T-helper 2 cell treated with Interferon-gamma antibody and Interleukin-4, amounts not matched to agents 100 ng/mL and 5 ng/mL, for 36 hours (primary cell): ENCODE results near the gene ARID1B. TPM values are rescaled to one million over a fixed set of nuclear protein-coding genes. Genes with fewer than 3 reads are reported as not detected.

Source experiments
- intact Hi-C: fragments of 100-400 bp; cut with micrococcal nuclease; formaldehyde crosslinking; loops from one replicate; pipeline ENCODE4 v1.15.1; 2023
- total RNA-seq: library from RNA; stranded (reverse); gene quantifications from 2 replicates; pipeline ENCODE4 v1.2.3, GENCODE V29; 2022

Gene ARID1B
- 81.9 and 82.5 TPM in 2 replicates for total RNA-seq

- intact Hi-C loops, result loop anchor here (1.0 to 2.0 kb wide), 5 partner anchors 56 to 444 kb away; no protein-coding TSS in a partner anchor
These were observed at the start of gene ARID1B for GRCh38 chr6:156776840-156777576. Gene ARID1B, plus strand, starts transcription at chr6:156777378. Its CDS starts 303 bp downstream, at chr6:156777681.

DNA sequence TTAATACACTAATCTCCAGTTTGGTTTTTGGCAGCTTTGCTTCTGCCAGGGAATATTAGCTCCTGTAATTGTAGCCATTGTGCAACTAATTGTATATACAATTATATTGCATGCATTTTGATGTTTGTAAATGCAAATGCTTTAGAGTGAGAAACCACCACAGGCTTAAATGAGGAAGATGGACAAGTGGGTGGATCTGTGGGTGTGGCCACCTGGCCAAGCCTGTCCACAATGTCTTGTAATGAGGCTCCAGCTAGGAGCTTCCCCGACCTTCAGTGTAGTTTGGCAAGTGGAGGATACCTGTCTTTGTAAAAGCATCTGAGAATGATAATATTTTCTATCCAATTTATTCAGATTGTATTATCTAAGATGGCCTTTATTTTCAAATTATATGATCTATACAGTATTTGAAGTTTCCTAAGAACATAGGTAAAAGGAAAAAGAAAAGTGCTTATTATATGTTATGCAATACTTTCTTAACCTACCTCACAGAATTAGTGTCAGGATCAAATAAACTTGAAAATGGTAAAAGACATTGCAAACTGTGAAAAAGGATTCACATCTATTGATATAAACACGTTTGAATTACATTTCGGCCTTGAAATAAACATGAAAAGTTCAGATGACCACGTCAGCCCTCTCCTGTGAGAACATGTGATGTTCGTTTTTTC, 49.3 kb upstream of the ARID1B start:
- intact Hi-C loops, result no loop called here

DNA sequence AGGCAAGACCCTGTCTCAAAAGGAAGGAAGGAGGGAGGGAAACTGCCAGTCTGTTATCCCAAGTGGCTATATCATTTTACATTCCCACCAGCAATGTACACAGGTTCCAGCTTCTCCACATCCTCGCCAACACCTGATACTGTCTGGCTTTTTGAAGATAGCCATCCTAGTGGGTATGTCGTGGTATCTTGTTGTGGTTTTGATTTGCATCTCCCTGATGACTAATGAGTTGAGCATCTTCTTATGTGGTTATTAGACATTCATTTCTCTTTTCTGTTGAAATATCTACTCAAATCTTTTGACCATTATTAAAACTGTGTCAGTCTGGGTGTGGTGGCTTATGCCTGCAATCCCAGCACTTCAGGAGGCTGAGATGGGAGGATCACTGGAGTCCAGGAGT, 47.9 kb upstream of the ARID1B start:
- intact Hi-C loops, result no loop called here

DNA sequence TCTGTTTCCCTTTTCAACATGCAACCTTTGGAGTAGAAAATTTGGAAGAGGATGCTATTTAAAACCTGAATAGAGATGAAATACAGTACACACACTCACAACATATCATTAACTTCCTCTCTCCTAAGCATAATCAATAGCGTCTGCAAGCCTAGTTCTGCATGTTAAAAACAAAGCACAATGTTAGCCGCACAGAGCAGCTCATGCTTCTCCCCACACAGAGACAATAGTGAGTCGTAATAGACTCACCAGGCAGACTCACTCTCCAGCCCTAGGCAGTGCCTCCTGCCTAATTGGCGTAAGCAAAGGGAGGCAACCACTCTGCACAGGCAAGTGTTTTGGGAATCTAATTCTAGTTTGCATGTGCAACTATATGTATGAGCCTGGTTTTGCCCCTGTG, 45.8 kb upstream of the ARID1B start:
- intact Hi-C loops, result no loop called here

DNA sequence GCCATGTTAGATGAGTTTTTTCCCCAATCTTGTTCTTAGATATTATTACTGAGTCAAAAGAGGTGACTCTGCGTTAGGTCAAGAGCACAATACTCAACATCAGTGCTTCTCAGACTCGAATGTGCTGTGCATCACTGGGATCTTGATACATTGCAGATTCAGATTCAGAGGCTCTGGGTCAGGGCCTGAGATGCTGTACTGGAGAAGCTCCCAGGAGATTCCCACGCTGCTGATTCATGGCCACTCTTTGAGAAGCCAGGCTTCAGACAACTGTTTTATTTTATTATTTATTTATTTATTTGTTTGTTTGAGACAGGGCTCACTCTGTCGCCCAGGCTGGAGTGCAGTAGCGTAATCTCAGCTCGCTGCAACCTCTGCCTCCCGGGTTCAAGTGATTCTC, 41.4 kb upstream of the ARID1B start:
- intact Hi-C loops, result no loop called here

DNA sequence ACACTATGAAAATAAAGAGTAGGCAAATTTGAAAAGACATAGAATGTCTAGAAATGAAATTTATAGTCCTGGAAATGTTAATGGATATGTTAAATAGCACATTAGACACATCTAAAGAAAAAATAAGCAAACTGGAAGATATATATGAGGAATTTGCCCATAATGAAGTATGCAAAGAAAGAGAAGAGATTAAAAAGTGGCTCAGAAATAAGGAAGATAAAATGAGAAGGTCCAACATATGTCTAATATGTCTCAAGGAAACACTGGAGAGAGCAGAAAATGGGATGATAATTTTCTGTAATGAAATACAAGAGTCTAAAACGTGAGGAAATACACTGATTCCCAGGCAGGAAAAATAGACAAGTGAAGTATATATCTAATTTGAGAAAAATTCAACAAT, 36.6 kb upstream of the ARID1B start:
- intact Hi-C loops, result no loop called here

DNA sequence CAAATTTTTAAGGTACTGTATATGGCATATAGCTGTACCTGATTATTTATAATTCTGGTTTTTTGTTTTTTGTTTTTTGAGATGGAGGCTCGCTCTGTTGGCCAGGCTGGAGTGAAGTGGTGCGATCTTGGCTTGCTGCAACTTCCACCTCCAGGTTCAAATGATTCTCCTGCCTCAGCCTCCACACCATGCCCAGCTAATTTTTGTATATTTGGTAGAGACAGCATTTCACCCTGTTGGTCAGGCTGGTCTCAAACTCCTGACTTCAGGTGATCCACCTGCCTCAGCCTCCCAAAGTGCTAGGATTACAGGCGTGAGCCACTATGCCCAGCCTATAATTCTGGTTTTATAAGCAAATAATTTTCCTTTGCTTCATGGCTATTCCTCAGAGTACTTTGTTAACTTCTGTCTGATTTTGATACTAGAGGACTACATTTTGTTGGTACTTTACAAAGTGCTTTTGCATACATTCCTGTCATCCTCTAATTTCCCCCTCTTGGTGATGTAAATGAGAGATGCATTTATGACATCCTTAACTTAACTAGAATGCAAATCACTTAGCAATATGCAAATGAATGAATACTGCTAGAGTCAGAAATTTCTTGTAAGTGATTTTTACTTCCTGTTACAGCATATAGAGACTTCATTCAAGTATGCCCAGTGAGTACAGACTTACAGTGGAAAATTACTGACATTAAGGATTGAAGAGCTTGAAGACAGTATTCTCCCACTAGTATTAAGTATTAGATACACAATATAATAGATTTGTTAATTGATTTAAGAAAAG, 35.7 kb upstream of the ARID1B start:
- intact Hi-C loops, result no loop called here

GRCh38 chr6:156747715-156748114, 29.5 kb upstream of the ARID1B start:
- intact Hi-C loops, result no loop called here

GRCh38 chr6:156748504-156748903, 28.7 kb upstream of the ARID1B start:
- intact Hi-C loops, result no loop called here

DNA sequence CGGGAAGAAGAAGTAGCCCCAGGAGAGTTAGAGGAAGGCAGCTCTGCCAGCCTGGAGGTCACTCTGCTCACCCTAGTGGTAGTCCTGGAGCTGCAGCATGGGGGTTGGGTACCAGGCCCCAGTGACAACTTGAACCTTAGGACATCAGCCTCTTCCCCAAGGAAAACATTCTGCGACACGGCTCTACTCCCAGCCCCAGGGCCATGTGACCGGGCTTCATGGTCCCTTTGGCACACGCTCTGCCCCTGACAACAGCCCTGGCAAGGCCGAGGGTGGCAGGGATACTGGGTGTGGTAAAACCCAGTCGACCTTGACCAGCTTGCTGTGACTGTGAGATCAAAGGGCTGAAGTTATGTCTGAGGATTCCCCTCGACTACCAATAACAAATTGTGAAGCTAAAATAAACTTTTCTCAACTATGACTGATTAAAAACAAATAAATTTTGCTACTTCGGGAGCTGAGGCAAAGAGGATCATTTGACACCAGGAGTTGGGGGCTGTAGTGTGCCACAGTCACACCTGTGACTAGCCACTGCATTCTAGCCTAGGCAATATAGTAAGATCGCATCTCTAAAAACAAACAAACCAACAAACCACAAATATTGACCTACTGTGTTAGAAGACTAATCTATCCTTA, 24.4 kb upstream of the ARID1B start:
- intact Hi-C loops, result no loop called here

GRCh38 chr6:156756630-156757610, 20.3 kb upstream of the ARID1B start:
- intact Hi-C loops, result no loop called here

GRCh38 chr6:156757849-156758248, 19.3 kb upstream of the ARID1B start:
- intact Hi-C loops, result no loop called here

DNA sequence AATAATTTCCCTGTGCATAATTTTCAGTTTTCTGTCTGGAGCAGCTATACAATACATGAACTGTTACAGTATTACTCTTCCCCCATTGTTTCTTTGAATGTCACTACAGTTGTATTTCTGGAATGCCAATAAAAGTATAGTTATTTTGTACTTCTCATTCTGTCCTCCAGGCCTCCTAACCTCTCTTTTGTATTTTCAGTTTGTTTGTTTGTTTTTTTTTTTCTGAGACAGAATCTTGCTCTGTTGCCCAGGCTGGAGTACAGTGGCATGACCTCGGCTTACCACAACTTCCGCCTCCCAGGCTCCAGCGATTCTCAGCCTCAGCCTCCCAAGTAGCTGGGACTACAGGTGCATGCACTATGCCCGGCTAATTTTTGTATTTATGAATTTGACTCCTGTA, 16.8 kb upstream of the ARID1B start:
- intact Hi-C loops, result no loop called here

GRCh38 chr6:156762547-156762946, 14.6 kb upstream of the ARID1B start:
- intact Hi-C loops, result no loop called here

DNA sequence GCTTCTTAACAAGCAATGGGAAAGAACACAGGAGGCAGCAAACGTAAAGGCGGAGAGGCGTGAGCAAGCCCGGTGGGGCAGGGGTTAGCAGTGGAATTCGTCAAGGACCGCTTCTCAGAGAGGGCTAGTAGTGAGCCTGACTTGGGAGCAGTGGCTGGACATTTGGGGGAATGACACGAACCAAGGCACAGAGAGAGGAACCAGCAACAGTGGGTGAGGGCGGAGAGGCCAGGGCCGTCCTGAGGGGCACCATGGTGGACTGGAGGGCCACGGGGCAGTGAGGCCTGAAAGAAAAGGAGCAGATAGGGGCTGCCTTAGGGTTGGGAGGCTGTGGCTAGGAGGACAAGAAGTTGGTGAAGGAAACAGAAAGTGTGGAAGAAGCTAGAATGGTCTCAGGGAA, 12.1 kb upstream of the ARID1B start:
- intact Hi-C loops, result no loop called here

DNA sequence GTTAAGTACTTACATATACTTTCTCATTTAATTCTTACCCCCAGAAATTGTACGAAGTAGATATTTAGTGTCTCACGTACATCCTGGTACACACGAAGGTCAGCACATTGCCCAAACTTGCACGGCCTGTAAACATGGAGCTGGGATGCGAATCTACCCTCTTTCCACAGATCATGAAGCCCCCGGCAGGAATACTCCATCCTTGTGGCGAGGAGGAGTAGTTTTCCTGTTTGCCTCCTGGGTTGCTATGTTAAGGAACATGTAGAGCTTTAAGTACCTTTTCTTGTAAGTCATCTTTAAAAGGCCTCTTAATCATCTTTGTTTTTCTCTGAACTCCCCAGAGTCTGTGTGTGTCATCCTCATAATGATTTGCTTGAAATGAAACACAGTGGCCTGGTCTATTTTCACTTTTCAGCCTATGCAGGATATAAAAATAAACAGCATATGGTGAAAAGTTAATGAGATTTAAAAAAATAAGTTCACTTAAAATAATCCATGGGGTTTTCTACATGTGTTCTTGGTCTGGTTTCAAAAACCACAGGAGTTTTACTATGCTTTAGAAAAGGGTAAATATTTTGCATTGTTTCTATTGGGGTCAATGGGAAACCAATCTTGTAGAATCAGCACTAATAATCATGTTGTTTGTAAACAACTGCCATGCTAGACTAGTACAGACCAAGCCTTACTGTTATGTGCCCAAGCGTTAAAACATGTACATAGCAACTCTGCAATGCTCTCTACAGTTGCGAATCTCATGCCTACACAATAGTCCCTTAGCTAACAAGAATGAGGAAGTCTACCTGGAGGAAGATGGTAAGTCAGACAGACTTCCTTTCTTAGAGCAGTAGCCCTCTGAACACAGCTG, 9.3 kb upstream of the ARID1B start:
- intact Hi-C loops, result no loop called here

DNA sequence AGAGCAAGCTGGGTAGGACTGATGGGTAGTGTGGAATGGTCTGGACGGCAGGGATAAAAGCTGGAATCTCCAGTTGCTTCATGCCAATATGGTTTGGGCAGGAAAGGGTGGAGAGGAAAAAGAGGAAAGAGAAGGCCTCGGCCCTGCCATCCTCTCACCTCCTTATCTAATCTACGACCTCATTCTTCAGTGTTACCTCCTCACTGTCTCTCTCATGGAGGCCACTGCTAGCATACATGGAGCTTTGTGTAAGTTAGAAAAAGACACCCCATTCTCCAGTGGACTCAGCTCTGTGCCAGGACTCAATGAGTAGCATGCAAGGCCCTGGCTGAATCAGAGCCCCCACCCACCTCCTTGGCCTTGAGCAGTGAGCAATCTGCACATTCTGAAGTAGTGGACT, 6.1 kb upstream of the ARID1B start:
- intact Hi-C loops, result no loop called here

- intact Hi-C loops, result no loop called here
These were observed 5.4 kb upstream of the ARID1B start for GRCh38 chr6:156771761-156772160.

DNA sequence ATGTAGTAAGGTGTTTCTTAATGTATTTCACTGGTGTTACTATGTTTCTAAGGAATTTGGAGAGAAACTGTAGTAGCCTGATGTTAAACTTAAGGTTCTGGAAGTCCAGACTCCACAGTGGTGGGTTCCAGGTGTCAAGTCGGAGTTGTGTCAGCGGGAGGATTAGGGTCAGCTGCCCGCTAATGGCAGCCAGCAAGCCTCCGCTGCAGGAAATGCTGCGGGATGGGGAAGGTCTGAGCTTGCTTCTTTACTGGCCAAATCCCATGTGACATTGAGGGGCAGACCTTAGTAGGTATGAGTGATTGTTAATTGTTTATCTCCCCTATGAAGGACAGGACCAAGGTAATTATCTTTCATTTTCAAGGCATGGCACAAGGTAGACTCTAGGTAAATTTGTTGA, 3.7 kb upstream of the ARID1B start:
- intact Hi-C loops, result no loop called here
